Nucleus accumbens (tissue), 56 donors: ENCODE results near the gene NBAS.
"Not testable (repeated sequence)": the region's sequence is repeated elsewhere in the genome, so short reads cannot be mapped to it uniquely, and the experiment has no call there.

Experiments
- DNase-seq, 56 donors: peaks; one replicate each; lab custom pipeline; 2025; lab: John Stamatoyannopoulos, UW

The NBAS gene

DNA sequence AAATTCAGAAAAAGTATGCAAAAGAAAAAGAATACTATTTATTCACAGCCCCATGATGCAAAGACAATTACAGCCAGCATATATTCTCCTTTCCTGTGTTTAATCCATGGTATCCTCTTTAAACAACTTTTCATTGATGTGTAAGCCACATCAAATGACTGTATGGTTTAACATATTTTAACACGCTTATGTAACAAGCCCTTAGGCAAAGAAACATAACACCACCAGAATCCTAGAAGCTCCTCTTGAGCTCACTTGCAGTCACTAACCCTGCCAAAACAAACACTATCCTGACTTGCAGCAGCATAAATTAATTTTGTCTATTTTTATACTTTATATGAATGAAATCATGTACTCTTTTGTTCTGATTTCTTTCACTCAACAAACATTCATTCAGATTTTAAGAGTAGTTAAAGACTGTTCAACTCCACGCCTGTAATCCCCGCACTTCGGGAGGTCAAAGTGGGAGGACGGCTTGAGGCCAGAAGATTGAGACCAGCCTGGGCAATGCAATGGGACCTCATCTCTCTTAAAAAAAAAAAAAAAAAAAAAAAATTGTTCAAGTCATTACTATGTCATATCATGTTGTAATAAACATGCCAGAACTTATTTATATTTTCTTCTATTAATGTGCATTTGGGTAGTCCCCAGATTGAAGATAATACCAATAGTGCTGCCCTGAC lies 226.3 kb downstream of the NBAS start:
- DNase-seq, result no peak

DNA sequence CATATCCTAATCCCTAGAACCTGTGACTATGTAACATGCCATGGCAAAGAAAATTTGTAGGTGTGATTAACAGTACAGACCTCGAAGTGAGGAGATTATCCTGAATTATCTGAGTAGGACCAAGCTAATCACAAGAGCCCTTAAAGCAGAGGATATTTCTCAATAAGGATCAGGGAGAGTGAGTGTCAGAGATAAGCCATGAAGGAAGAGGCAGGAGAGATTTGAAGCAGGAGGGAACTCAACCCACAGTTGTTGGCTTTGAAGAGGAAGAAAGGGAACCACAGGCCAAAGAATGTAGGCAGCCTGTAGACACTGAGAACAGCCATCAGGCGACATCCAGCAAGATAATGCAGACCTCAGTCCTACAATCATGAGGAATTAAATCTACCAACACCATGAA lies 229.3 kb downstream of the NBAS start:
- DNase-seq, result no peak

DNA sequence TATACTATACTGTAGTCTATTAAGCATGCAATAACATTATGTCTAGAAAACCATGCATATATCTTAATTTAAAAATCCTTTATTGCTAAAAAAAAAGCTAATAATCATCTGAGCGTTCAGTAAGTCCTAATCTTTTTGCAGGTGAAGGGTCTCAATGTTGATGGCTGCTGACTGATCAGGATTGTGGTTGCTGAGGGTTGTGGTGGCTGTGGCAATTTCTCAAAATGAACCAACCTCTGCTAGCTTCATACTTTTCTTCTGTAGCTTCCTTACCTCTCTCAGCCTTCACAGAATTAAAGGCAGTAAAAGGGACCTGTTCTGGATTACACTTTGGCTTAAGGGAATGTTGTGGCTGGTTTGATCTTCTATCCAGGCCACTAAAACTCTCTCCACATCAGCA lies 235.8 kb downstream of the NBAS start:
- DNase-seq, result no peak

DNA sequence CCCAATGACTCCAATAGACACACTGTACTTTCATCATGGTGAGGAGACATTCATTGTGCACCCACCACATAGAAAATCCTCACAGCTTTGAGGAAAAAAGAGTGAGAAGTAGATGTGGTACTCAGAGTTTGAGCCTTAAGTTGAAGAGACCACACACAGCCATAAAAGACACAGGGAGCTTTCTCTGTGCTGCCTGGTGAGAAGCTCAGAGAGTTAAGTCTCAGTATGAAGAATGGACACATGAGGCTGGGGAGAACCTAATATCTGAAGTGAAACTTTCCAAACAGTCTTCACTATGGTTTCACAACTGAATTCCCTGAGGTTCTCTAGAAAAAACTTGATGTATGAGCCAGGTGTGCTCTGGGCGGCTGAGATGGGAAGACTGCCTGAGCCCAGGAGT lies 237.9 kb downstream of the NBAS start:
- no peak for DNase-seq

DNA sequence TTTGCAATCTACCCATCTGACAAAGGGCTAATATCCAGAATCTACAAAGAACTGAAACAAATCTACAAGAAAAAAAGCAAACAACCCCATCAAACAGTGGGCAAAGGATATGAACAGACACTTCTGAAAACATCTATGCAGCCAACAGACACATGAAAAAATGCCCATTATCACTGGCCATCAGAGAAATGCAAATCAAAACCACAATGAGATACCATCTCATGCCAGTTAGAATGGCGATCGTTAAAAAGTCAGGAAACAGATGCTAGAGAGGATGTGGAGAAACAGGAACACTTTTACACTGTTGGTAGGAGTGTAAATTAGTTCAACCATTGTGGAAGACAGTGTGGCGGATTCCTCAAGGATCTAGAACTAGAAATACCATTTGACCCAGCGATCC lies 239.7 kb downstream of the NBAS start:
- not testable (repeated sequence) for DNase-seq

DNA sequence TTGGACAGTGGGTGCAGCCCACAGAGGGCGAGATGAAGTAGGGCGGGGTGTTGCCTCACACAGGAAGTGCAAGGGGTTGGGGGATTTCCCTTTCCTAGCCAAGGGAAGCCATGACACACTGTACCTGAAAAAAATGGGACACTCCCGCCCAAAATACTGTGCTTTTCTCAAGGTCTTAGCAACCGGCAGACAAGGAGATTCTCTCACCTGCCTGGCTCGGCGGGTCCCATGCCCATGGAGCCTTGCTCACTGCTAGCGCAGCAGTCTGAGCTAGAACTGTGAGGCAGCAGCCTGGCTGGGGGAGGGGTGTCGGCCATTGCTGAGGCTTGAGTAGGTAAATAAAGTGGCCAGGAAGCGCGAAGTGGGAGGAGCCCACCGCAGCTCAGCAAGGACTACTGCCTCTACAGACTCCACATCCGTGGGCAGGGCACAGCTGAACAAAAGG lies 244.7 kb downstream of the NBAS start:
- DNase-seq, result no peak

DNA sequence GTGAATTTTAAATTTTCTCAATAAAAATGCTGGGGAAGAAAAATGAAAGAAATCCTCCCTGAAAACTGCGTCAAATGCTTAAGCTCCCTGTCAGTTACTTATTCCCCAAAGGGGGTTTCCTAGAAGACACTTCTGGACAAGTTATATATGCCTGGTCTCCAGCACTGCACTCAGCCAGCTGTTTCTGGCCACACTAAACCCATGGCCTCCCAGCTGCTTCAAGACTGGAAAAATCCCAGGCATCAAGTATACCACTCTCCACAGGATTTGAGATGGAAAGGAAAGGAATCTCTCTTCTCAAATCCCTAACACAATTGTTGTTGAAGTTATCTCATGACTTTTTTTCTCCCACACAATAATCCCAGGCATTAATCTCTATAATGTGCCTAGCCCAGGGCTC lies 245.7 kb downstream of the NBAS start:
- DNase-seq, result no peak

DNA sequence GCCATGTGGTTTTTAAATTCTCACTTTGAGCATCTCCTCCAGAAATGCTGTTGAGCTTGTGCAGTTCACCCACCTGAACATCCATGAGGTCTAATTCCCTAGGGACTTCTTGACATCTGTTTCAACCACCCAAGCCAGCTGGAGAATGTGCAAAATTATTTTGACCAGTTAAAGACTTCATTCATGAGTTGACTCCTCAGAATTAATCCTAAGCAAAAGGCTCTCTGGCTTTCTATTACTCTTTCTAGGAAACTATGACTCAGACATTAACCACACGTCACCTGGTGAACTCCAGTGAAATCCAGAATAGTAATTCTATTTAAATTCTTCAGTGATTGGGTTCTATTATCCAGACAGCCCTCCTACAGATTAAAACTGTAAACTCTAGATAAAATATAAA lies 247.5 kb downstream of the NBAS start:
- DNase-seq, result no peak

DNA sequence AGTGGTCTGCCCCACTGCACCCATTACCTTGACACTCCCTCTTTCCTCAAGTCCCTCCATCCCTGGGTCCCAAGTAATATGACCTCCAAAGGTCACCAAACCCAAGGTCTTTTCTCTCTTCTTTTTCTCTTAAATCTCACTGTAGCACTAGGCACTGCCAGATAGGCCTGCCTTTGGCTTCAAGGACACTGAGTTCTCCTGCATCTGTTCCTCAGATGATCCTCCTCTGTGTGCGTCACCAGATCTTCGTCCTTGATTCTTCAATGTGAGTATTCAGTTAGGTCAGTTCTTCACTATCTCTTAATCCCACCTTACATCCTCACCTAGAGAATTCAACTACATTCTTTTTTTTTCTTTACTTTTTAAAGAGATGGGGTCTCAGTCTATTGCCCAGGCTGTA lies 249.2 kb downstream of the NBAS start:
- DNase-seq, result no peak

DNA sequence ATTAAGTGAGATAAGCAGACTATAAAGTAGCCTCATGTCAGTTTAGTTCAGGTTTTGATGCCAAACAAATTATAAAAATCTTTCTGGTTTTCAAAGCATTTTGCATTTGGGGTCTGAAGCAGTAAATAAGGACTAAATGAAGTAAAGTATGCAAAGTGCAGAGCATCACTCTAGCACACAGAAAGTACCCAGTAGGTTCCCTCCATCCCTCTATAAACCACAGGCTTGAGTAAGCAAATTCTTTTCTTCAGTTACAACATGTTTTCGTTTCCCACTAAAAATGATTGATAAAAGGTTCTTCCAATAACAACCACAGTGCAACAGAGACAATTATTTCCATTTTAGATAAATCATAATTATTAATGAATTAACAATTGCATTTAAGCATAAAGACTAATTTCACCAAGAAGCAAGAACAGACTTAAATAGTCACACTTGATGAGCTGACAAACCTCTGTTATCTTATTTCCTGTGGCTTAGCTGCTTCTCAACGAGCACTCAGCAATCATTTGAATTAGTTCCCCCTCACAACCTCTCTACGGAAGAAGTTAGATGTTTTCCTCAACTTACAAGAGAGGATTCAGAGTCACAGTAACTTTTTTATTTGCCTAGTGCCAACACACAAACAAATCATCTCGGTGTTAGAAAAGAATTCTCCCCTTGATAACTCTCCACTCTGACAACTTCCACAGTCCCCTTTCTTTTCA lies 249.8 kb downstream of the NBAS start:
- no peak for DNase-seq

DNA sequence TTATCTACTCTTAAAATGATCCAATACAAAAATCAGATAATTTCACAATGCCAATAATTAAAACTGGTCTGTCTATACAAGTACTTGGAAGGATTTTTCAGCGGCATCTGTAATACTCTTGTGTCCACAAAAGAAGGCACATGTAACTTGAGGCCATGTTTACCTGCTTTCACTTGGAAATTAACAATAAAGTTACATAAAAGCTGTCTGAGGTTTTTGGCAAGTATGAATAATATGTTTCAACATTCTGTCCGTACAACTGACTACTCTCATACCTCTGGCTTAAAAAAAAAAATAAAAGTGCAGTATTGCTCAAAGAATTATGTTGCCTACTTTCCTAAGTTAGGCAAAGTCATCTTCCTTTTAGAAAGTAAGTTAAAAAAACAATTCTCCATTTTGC lies 253.6 kb downstream of the NBAS start:
- DNase-seq, result no peak

DNA sequence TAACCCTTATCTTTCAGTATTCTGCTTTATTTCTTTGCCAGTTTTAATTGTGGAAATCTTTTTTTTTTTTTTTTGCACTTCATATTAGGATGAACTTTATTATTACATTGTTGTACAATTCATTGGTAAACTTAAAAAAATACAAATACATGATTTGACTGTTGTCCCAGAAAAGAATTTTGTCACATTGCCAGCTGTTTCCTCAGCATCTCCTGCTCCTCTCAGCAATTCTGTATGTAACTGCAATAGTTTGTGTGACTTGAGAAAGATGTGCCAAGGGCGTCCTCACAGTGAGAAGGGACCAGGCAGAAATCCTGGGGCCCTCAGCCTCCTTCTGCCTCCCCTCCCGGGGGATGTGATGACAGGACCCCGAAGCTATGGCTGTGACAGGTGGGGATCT lies 254.4 kb downstream of the NBAS start:
- no peak for DNase-seq

DNA sequence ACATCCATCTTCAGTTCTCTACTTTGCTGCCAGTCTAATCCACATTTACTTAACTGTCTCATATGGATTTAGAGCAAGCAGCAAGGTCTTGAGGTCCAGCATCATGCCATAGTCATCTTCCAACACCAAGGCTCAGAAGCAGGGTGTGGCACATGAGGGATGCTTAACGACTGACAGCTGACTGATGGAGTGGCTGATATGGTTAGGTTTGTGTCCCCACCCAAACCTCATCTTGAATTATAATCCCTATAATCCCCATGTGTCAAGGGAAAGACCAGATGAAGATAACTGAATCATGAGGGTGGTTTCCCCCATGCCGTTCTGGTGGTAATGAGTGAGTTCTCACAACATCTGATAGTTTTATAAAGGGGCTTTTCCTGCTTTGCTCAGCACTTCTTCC lies 257.3 kb downstream of the NBAS start:
- no peak for DNase-seq

DNA sequence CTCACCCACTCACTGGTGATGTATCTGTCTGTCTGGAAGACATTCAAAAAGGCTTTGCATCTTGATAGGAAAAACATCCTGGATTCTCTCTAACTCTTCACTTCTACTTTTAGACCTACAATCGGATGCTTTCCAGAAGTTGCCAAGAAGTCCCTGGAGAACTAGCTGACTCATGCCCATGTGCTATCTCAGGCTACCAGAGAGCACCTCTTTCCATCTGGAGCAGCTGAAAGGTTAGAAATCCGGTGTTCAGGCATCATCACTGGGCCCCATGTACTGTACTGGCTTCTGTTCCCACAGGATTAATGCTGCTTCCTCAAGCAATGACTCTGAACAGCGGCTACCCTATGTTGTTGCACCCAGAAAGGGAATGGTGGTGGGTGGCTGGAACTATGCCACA lies 259.0 kb downstream of the NBAS start:
- no peak for DNase-seq

DNA sequence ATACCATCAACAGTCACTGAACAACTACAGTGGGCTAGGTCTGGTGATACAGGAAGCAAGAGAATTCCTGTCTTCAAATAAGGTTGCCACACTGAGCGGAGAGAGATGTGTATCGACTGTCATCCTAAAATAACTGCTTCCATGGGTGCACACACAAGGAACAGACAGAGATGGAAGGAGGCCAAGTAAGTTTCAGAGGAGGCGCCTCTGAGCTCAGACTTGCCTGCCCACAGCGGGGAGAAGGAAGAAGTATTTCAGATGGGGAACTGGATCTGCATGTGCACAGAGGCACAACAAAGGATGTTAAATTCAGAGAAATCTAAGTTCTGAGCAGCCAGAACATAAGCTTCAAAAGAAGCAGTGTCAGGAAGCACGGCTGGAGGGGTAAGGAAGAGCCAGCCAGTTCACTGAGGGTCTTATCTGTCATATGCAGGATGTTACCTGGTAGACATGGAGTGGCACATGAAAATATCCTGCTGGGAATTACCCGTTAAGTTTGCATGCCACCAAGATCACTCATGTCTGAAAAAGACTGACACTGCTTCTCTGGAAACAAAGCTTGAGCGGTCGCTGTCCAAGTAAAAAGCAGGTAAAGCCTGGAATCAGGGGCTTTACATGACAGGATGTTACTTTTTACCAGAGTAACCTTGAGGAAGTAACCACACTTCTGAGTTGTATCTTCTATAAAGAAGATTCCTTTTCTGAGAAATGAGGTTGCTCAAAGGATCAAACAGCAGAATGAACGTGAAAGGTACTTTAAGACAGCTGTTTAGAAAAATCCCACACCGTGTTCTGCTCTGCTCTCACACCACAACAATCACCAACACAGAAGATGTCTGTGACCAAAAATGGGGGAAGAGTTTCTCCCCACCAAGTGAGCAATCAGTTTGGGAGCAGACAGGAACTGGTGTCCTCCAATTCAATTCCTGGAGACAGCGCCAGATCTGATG lies 260.2 kb downstream of the NBAS start:
- peak in 1 of 56 donors; percentile 2 for DNase-seq

DNA sequence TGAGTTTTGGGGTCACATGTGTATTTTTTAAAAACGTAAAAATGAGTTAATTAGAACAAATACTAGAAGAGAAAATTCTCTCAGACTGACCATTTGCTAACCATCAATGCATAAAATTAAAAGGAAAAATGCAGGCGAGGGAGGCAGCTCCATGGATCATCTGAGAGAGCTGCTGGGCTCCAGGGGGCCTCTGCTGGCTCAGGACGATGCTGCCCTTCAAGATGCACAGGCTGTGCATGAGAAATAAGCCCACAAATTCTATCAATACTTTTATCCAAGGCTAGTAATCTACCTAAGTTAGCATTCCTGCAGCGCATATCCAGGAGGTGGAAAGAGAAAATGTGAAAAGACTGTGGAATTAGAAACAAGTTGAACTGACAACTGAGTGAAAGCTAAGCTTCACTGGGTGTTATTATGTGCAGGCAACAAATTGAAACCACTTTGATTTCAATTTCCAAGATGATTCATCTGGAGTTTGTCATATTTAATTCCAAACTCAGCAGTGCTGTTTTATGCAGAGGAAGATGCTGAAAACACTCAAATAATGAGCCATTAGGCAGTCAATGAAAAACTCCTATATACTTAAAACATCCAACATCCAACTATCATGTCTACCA lies 261.1 kb downstream of the NBAS start:
- DNase-seq, result peak in 1 of 56 donors; percentile 4

DNA sequence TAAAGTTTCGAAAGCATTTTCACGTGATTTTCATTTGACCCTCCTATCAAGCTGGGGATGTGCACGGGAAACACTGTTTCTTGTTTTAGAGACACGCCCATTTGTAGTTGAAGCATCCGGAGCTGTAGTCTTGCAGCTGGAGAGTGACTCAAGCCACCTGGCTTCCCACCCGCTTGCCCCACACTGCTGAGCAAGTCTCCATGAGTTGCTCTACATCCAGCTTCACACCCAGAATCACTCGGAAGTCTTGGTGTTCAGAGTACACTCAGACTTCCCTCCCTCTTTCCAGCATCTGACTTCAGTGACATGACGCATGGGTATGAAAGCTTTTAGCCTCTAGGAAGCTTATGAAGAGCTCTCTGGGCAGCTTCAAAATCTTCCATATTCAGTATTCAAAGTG lies 262.4 kb downstream of the NBAS start:
- no peak for DNase-seq

DNA sequence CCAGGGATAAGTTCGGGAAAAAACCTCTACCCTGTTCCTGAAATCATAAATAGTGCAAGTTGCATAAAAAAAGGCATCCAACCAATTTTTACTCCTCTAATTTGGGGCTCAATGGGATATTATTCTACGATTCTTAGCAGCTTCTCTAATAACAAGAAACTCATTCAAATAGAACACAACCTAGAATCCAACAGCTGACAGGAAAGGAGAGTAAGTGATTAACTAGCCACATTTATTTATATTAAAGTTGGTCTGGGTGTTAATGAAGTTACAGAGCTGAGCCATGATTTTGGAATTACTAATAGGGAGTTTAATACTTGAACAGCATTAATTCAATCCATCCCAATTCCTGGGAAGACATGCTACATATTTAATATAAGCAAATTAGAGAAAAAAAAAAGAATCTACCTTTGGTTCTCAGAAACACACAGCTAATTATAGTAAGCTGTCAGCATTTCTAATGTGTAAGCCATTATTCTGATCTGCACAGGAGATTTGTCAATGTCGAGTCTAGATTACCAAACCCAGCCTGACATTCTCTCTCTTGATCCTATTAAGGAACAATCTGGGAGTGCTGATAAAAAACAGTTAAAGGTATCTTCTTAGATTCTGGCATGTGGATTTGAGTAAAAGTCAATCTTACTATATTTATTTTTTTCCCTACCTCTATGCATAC lies 267.7 kb downstream of the NBAS start:
- no peak for DNase-seq

DNA sequence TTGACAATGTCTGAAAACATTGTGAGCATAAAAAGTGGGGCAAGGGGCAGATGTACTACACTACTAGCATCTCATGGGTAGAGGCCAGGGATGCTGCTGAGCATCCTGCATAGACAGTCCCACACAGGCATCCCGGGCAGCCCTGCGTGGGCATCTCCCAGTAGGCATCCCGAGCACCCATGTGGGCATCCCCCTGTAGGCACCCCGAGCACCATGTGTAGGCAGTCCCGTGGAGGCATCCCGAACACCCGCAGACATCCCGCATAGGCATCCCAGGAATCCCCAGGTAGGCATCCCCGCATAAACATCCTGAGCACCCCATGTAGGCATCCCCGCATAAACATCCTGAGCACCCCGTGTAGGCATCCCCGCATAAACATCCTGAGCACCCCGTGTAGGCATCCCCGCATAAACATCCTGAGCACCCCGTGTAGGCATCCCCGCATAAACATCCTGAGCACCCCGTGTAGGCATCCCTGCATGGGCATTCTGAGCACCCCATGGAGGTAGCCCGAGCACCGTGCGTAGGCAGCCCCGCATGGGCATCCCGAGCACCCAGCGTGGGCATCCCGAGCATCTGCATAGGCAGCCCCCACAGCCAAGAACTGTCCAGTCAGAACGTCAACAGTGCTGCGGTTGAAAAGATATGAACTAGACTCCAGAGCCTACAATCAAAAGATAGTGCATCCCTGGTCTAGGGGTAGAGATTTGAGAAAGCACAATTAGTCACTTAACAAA lies 273.5 kb downstream of the NBAS start:
- DNase-seq, result no peak

DNA sequence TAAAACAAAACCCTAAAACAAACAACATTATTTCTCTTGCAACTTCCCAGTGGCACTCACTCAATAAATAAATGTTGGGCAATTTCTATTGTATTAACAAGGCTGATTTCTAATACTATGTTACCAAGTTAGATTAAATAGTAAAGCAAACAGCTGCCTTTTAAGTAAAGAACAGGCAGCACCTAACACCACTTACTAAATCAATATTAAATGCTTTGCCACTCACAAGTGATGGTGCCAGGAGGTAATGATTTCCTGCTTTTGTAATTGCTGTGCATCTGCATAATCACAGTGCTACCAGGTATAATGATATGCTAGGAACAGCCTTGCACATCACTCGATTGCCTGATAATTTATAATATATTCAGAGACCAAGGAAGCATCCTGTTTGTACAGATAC lies 276.5 kb downstream of the NBAS start:
- DNase-seq, result no peak
